HG02678 (cell line): ENCODE results near the gene GRK2.

Experiments used
- ATAC-seq: cut with Tn5 transposase; IDR thresholded peaks from one replicate; pipeline ENCODE4 v1.9.1; 2021; ENCODE audit warnings: mild to moderate bottlenecking, moderate library complexity; ENCODE audit not compliant: unreplicated experiment

The GRK2 gene

DNA sequence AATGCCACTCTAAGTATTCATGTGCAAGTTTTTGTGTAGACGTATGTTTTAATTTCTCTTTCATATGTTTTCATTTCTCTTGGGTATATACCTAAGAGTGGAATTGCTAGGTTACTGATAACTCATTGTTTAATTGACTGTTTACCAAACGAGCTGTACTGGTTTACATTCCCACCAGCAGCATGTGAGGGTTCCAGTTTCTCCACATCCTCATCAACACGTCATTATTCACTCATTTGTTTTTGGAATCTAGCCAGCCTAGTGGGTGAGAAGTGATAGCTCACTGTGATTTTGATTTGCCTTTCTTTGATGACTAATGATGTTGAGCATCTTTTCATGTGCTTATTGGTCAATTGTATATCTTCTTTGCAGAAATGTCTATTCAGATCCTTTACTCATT, 26.8 kb downstream of the GRK2 start:
- no peak for ATAC-seq

- ATAC-seq, result no peak
Measured at GRCh38 chr11:67295846-67296245, 29.6 kb downstream of the GRK2 start.

DNA sequence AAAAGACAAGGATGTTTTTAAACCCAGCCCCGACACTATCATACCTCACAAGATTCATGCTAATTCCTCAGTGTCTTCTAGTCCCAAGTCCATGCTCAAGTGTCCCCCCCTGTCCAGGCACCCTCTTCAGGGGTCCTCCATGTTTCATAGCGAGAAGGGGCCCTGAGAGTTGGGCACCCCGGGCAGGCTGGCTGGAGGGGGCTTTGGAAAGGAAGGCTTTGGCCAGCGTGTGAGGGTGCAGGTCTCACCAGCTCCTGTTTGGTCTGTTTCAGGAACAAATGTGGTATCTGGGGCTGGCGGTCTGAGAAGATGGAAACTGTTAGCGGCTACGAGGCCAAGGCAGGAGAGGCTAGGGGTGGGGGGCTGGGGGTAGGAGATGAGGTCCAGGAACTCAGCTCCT, 32.5 kb downstream of the GRK2 start:
- no peak for ATAC-seq

DNA sequence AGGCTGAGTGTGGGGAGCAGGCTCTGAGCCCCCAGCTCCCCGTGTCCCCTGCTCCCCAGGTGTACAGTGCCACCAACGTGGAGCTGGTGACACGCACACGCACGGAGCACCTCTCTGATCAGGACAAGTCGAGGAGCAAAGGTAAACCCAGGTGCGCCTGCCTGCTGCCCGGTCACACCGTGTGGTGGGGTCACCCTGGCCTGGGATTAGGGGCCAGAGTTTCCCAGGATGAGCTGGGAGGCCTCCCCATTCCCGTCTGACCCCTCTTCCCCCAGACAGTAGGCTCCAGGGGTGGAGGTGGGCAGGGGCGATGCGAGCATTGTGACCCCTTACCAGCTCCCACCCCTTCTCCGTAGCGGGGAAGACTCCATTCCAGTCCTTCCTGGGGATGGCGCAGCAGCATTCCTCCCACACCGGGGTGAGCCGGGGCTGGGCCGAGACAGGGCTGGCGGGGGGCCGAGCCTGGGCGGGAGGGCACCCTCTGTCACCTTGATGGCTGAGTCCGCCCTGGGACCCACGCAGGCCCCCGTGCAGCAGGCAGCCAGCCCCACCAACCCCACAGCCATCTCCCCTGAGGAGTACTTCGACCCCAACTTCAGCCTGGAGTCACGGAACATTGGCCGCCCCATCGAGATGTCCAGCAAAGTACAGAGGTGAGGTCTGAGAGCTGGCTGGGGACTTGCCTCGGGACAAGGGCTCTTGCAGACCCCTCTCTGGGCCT, 33.4 kb downstream of the GRK2 start:
- ATAC-seq, result no peak

GRCh38 chr11:67300256-67300755, 34.0 kb downstream of the GRK2 start:
- no peak for ATAC-seq

GRCh38 chr11:67300756-67301312, 34.6 kb downstream of the GRK2 start:
- no peak for ATAC-seq

- no peak for ATAC-seq
Measured at GRCh38 chr11:67301313-67301921, 35.1 kb downstream of the GRK2 start.

DNA sequence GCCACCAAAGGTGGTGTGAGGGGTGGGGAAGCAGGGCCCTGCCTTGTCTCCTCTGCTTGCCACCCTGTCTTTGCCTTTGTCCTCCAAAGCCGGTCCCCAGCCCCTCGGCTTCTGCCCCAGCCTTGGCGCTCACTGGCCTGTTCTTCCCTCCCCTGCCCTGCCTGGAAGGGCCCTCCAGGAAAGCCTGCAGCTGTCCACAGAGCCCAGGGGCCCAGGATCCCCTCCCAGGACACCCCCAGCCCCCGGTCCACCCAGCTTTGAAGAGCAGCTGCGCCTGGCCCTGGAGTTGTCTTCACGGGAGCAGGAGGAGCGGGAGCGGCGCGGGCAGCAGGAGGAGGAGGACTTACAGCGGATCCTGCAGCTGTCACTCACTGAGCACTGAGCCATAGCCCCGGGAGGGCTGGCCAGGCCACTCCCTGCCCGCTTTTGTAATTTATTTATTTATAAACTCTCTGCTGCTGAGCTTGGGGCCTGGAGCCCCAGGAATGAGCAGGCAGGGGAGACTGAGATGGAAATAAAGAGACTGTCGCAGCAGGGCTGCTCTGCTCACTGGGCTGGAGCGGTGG, 35.8 kb downstream of the GRK2 start:
- ATAC-seq, result no peak

DNA sequence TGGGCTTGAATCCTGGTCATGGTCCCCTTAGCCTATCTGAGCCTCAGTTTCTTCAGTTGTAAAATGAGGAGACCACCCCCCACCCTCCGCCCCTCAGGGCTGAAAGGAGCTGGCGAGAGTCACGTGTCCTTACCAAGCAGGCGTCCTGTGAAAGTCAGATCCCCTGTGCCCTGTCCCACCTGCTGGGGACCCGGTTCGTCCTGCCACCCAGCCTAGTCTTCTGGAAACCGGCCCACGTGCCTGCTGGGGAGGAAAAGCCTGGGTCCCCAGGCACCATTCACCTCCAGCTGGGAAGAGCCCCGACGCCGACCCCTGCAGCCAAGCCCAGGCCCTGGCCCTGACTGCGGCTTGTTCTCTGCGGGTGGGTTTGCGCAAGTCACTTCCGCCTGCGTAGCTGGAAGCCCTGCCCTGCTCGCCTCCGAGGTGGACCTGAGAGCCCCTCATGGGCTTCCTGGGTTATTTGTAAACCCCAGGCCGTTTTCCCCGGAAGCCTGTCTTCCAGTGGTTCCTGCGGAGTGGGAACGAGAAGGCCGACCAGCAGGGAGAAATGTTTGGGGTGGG, 36.4 kb downstream of the GRK2 start:
- no peak for ATAC-seq

GRCh38 chr11:67303132-67303834, 37.0 kb downstream of the GRK2 start, which contains the start of gene SSH3:
Gene SSH3, plus strand, starts transcription at chr11:67303530. Its CDS starts 96 bp downstream, at chr11:67303626.
- ATAC-seq, result no peak

GRCh38 chr11:67303835-67304411, 37.6 kb downstream of the GRK2 start:
- ATAC-seq, result no peak

GRCh38 chr11:67304511-67305113, 38.3 kb downstream of the GRK2 start:
- no peak for ATAC-seq

DNA sequence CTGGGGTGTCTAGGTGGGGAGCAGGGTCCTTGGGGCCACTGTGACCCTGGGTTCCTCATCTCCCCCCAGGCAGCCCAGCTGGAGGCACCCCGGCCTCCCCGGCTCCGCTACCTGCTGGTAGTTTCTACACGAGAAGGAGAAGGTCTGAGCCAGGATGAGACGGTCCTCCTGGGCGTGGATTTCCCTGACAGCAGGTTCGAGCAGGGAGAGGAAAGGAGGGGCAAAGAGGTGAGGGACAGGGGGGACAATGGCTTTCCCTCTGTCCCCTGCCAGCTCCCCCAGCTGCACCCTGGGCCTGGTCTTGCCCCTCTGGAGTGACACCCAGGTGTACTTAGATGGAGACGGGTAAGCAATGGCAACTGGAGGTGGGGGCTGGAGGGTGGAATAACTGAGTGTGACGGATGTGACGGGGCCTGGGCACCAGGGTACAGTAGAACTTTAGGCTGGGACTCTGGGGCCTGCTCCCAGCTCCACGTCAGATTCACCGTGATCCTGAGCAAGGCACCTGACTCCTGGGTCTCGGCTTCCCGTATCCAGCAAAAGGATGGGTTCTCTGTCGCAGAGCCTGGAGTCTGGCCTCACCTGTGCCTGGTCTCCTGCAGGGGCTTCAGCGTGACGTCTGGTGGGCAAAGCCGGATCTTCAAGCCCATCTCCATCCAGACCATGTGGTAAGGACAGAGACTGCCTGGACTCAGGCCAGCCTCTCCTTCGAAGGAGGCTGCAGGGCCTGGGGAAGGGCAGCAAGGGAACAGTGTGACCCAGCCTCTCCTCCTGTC, 40.7 kb downstream of the GRK2 start:
- ATAC-seq, result no peak

- no peak for ATAC-seq
Measured at GRCh38 chr11:67307545-67308001, 41.3 kb downstream of the GRK2 start.

GRCh38 chr11:67308031-67308866, 42.0 kb downstream of the GRK2 start:
- ATAC-seq, result no peak

- ATAC-seq, result no peak
Measured at GRCh38 chr11:67309166-67309565, 42.9 kb downstream of the GRK2 start.

DNA sequence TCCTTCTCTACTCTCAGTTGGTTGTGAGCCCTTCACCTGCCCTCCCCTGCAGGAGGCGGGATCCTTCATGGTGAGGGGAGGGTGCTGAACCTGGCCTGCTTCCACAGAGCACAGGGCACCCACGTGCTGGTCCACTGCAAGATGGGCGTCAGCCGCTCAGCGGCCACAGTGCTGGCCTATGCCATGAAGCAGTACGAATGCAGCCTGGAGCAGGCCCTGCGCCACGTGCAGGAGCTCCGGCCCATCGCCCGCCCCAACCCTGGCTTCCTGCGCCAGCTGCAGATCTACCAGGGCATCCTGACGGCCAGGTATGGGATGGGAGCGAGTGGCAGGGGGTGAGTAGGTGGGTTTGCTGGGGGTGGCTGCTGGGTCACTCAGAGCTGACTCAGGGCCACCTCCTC, 43.4 kb downstream of the GRK2 start:
- ATAC-seq, result no peak
